CD4-positive, alpha-beta T cell treated with Interleukin-15 for 4 hours (primary cell): Measurements from ENCODE around the gene ADAMTS14.

ENCODE experiments used
- DNase-seq: peaks from one replicate; pipeline ENCODE4 v3.0.0-alpha.2; 2020; ENCODE audit warnings: low spot score

The ADAMTS14 gene

DNA sequence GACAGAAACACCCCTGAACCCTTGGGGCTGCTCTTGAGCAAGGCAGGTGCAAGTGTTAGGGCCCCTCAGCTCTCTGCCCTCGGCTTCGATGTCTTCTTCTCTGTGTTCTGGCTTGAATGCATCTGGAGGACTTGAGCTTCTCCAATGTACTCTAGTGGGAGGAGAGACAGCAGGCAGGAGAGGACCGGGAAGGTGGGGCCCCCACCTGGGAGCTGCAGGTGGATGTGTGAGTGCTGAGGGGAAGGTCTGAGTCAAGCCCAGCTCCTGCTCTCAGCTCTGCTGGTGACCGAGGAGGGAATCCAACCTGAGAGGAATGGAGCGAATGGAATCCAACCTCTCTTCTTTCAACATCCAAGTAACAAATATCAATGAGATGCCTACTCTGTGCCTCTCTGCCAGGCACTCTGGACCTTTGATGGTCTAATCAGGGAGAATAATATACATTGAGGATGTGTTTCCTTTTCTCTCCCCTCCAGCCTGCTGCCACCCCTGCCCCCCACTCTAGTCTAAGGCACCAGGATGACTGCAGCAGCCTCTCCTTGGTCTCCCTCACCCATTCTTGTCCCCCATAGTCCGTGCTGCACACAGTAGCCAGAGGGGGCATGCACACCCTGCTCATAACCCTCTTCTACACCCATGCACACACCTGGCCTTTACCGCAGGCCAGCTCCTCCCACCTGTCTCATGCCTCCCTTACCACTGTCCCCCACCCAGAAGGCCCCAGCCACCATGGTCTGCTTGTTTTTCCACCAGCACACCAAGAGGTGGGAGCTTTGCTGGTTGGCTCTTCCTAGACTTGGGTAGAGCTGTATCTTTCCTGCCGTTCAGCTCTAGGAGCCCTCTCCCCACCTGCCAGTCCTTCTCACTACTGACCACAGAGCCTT is 99.2 kb downstream of the ADAMTS14 start:
- no peak for DNase-seq

GRCh38 chr10:70772627-70773026 is 100.3 kb downstream of the ADAMTS14 start:
- DNase-seq = no peak

GRCh38 chr10:70773461-70773860 is 101.2 kb downstream of the ADAMTS14 start:
- no peak for DNase-seq

DNA sequence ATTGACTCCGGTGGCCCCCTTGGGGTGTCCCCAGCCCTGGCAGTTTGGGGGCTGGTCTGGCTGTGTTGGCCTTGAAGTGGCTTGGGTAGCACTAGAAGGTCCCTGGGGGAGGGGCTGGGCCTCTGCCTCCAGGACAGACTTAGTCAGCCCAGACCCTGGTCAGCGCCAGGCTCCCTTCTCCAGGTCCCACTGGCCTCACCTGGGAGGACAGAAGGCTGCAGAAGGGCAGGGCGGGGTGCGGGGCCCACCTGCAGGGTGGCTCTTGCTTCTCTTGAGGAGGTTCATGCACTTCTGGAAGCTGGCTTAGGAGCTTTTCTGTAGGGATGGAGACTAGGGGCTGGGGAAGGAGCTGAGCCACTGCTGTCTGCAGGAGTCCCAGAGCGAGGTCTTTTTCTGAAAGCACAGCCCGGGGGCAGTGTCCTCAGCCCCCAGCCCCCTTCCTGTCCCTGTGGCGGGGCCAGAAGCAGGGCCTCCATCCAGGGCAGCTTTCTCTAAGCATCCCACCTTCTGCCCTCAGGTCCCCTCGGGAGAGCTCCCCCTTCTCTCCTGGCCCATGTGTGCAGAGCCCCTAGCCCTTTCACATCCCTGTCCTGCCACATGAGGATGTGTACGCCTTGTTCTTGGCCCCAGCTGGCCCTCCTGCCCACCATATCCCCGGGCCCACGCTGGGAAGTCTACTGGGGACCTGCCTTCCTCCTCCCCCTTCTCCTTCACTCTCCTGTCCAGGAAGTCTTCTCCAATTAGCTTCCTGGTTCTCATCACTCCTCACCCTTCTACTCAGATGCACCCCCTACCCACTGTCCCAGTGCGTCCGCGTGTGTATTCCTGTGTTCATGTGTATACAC is 101.9 kb downstream of the ADAMTS14 start:
- DNase-seq = no peak

DNA sequence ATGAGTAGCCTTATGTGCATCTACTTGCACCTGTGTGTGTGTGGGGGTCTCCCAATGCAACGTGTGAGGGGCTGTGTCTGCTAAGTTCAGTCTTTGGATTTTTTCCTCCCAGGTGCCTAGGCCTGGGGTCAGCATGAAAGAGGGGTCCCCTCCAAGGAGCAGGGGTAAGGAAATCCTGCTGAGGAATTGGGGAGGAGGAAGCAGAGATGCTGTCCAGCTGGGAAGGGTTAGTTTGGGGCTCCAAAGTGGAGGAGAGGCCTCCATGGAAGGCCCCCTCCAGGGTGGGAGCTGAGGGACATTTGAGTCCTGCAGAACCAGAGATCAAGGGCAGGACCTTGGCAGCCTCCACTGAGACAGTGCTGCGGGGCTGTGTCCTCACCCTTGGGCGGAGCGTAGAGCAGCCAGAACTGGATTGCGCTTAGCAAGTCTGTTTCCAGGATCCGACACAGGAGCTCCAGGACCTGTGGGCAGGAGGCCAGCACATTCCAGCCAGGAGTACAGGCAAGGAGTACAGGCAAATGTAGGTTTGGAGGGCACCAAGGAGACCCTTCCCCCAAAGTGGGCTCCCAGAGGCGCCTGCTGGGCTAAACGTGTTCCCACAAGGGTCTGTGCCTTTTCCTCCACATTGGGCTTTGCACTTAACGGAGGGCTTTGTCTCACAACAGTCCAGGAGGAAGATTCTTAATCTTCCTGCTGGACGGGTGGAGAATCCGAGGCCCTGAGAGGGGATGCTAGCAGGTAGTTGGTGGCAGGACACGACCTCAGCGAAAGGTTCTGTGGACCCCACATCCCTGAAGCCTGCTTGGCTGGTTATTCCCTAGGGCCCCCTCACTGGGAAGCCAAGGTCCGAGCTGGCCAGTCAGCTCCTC is 102.7 kb downstream of the ADAMTS14 start:
- DNase-seq = no peak

DNA sequence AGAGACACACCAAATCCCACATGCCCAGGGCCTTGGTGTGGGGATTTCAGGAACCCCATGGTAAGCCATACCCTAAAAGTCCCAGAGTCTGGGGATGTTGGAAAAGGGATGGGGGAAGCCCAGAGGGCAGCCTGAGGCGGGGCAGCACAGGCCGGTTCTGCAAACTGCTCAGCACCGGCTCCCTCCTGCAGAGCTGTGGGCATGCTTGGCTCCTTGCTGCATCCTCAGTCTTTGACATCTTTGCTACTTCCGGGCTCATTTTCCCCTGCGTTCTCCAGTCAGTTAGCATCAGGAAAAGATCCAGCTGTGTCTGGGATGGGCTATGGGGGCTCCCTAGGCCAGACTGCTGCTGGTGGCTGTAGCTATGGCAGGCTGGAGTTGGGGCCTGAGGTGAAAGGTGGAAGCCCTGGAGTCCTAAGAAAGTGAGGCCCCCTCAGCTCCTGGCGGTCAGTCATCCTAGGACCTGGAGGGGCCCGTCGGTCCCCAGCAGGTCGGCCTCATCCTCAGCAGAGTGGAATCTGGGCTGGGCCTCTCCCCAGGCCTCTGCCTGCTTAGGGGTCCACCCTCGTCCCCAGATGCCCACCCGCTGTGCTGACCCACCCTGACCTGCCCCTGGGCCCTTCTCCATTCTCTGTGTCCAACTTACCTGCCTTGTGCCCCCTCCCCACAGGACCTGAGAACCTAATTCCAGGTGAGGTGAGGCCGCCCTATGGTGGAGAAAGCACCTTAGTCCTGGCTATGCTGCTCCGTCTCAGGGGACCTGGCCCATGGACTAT is 103.6 kb downstream of the ADAMTS14 start:
- no peak for DNase-seq

DNA sequence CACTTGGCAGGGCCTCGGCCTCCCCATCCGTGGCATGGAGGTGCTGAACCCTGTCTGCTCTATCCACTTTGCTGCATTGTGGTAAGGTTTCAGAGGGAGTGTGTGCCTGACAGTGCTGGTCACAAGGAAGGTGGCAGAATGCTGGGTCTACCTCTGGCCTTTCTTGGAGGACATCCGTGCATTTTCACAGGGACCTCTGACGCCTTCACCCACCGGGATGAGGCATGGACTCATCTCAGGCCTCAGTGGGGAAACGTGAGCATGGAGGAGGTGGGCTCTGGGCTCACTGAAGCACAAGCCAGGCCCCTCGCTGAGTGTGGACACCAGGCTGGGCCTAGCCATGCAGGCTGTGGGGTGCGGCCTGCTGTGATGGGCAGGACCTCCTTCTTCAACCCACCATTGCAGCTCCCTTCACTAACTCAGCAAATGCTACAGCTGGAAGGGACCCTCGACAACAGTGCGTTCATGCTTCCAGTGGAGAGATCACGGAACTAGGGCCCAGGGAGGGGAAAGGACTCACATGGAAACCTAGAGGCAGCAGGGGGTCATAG is 104.2 kb downstream of the ADAMTS14 start:
- DNase-seq = no peak

DNA sequence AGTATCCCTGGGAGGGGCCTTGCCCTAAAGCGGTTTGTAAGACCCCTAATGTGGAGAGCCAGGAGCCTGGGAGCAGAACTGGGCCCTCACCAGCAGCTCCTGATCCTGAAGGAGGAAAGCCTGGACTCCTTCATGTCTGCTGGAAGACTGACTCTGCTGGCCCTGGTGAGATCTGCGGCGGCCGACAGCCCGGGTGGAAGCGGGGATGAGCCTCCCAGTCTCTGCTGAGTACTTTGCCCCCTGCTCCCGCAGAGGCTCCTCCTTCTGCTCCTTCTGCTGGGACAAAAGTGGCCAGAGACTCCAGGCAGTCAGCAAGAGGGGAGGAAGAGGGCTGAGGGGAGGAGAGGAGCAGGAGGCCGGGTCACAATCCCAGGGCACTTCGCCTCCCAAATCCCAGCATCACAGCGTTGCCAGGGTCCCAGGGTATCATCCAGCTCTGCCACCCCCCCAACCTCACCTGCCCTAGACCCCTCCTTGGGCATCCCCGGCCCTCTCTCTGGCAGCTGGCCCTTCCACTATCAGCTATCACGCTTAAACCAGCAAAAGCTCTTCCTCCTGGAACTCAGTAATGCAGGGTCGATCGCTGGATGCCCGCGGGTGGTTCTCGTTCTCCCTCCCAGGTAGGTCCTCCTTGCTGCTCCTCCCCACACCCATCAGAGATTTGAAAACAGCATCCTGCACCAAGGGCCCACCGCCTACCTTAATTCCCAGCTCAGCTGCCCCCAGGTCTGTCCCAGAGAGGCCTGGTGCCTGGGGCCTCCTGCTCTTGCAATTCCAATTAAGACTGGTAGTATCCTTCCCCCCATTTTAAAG is 105.0 kb downstream of the ADAMTS14 start:
- no peak for DNase-seq

DNA sequence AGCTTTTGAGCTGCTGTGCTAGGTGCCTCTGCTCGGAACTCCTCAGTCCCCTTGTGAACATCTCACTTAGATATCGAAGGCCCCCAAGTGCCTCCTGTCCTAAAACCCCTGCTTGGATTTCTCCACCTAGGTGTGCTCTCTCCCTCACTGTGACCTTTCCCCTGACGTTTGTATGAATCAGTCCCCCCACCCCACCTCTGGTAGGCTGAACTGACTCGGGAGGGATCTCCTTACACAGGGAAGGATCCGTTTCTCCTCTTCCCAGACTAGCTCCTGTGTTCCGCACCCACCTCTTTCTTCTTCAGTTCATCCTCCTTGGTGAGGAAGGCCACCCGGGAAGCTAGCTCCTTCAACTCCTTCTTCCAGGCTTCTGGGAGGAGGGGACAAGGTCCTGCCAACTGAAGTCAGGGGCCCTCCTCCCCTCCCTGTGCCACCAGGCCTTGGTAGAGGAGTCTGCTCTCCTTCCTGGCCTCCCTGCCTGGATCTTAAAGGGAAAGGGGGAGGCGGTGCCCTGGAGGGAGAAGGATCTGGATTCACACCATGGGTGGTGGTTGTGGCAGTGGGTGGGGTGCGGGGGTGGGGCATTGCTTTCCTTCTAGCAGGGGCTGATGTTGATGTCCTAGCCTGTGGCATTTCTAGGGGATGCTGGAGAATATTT is 106.1 kb downstream of the ADAMTS14 start:
- no peak for DNase-seq

- no peak for DNase-seq
These were observed 106.8 kb downstream of the ADAMTS14 start for GRCh38 chr10:70779088-70779487.

GRCh38 chr10:70779511-70780369 is 107.4 kb downstream of the ADAMTS14 start:
- peak; percentile 1 for DNase-seq

DNA sequence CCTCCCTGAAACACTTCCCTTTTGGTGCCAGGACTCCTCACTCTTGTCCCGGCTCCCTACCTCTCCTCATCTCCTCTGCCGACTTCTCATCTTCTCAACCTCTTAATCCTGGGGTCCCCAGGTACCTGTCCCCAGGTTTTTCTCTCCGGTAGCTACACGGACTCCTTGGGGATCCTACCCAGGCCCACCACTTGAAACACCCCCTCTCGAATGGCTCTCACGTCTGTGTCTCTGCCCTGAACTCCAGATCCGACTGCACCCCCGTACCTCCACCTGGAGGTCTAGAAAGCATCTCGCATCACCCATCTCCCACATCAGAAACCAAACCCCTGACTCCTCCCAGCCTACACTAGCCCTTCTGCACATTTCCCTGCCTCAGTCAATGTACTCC is 108.1 kb downstream of the ADAMTS14 start:
- no peak for DNase-seq

- no peak for DNase-seq
These were observed 108.5 kb downstream of the ADAMTS14 start for GRCh38 chr10:70780772-70781171.

GRCh38 chr10:70781461-70782051 is 109.2 kb downstream of the ADAMTS14 start:
- DNase-seq = no peak

- DNase-seq = no peak
These were observed 109.9 kb downstream of the ADAMTS14 start for GRCh38 chr10:70782086-70782745.

GRCh38 chr10:70782746-70783680 is 110.7 kb downstream of the ADAMTS14 start:
- DNase-seq = no peak

GRCh38 chr10:70784016-70784415 is 111.7 kb downstream of the ADAMTS14 start:
- no peak for DNase-seq
